Colonic mucosa (tissue), 4 donors: ENCODE measurements around the gene SPG21. TPM values are rescaled to one million over a fixed set of nuclear protein-coding genes. Genes with fewer than 3 reads are reported as not detected.

Experiments
- DNase-seq: peaks from one replicate; pipeline ENCODE4 v3.0.0-alpha.2; 2020
- H3K27ac ChIP-seq: fragments of 200-600 bp; one replicate; pipeline ENCODE4 v1.8.0; 2021
- H3K27me3 ChIP-seq: fragments of 200-600 bp; one replicate; pipeline ENCODE4 v1.8.0; 2021
- H3K36me3 ChIP-seq: fragments of 200-600 bp; one replicate; pipeline ENCODE4 v1.8.0; 2021
- H3K4me1 ChIP-seq: fragments of 200-600 bp; one replicate; pipeline ENCODE4 v1.8.0; 2021; ENCODE audit warnings: mild to moderate bottlenecking
- H3K4me3 ChIP-seq: fragments of 200-600 bp; one replicate; pipeline ENCODE4 v1.8.0; 2021
- H3K9ac ChIP-seq, 2 donors: one replicate each; pipeline ENCODE4 v1.7.0; 2013; ENCODE audit warnings: control low read depth in 2 of 2, low read depth in 2 of 2, low read length in 2 of 2
- H3K9me3 ChIP-seq: fragments of 200-600 bp; one replicate; pipeline ENCODE4 v1.8.0; 2021
- CTCF ChIP-seq: fragments of 200-600 bp; IDR thresholded peaks from one replicate; pipeline ENCODE4 v1.8.0; 2022; ENCODE audit warnings: antibody characterized with exemption, mild to moderate bottlenecking
- intact Hi-C: fragments of 100-400 bp; cut with DNase I; formaldehyde crosslinking; loops from one replicate; pipeline ENCODE4 v1.14.1; 2022
- total RNA-seq, 2 donors: library from RNA; stranded (reverse); fragmentation: NEBNext Ultra II Directional in 1 of 2; extraction: Animal tissue kit (Norgen Biotek cat#: 25700) in 1 of 2; gene quantifications; one replicate each; pipeline ENCODE4 v1.2.1, GENCODE V29; 2021
- donor health status: healthy.
- donor health status: DM: no; HTN: no; CAD: no.
- donor health status: DM: no; HTN: no; CAD: no.

The SPG21 gene
- total RNA-seq, 2 donors from 2014 or later = 76.3 to 85.8 TPM

- Histone ChIP-seq H3K4me3 (no peak overlapping the region), H3K9me3 (no peaks in the 10 kb centered on the region), H3K27me3 (no peaks in the 10 kb centered on the region), H3K36me3 (no peaks in the 10 kb centered on the region), H3K4me1 (no peaks in the 10 kb centered on the region), H3K9ac (no peak overlapping the region), H3K27ac (no peak overlapping the region)
- TF ChIP-seq CTCF = no peak
- no peak for DNase-seq
- intact Hi-C loops = no loop called here
These were observed 17.2 kb upstream of the SPG21 start for GRCh38 chr15:65006876-65007275.

- H3K9ac ChIP-seq = no peak overlapping the region
- intact Hi-C loops = no loop called here
- no peaks in the 10 kb centered on the region for H3K4me1 ChIP-seq
- H3K9me3 ChIP-seq = no peaks in the 10 kb centered on the region
- H3K36me3 ChIP-seq = no peaks in the 10 kb centered on the region
- TF ChIP-seq CTCF = no peak
- no peaks in the 10 kb centered on the region for H3K27me3 ChIP-seq
- no peak overlapping the region for H3K27ac ChIP-seq
- H3K4me3 ChIP-seq = no peak overlapping the region
- no peak for DNase-seq
These were observed 15.3 kb upstream of the SPG21 start for GRCh38 chr15:65004993-65005392.

- Histone ChIP-seq H3K4me3 (no peak overlapping the region), H3K4me1 (no peaks in the 10 kb centered on the region), H3K36me3 (no peaks in the 10 kb centered on the region), H3K27me3 (no peaks in the 10 kb centered on the region), H3K27ac (no peak overlapping the region), H3K9me3 (no peaks in the 10 kb centered on the region), H3K9ac (no peak overlapping the region)
- no peak for DNase-seq
- no peak for TF ChIP-seq CTCF
- intact Hi-C loops = no loop called here
These were observed 8.1 kb upstream of the SPG21 start for GRCh38 chr15:64997745-64998375.

- Histone ChIP-seq H3K27ac (no peak overlapping the region), H3K9me3 (no peaks in the 10 kb centered on the region), H3K9ac (no peak overlapping the region), H3K36me3 (no peaks in the 10 kb centered on the region), H3K4me3 (no peak overlapping the region), H3K27me3 (no peaks in the 10 kb centered on the region), H3K4me1 (no peaks in the 10 kb centered on the region)
- no peak for DNase-seq
- TF ChIP-seq CTCF = no peak
- intact Hi-C loops = no loop called here
These were observed 7.4 kb upstream of the SPG21 start for GRCh38 chr15:64997066-64997465.

GRCh38 chr15:64993290-64993689, 3.6 kb upstream of the SPG21 start:
- TF ChIP-seq CTCF = no peak
- no peak overlapping the region for H3K9ac ChIP-seq
- no peak for DNase-seq
- no peaks in the 10 kb centered on the region for H3K36me3 ChIP-seq
- no peak overlapping the region for H3K27ac ChIP-seq
- peaks cover 10% of the 10 kb centered on the region for H3K4me1 ChIP-seq
- intact Hi-C loops = no loop called here
- no peaks in the 10 kb centered on the region for H3K27me3 ChIP-seq
- H3K4me3 ChIP-seq = no peak overlapping the region
- no peaks in the 10 kb centered on the region for H3K9me3 ChIP-seq
